Uterus (tissue), 2 donors: Measurements from ENCODE around the gene PRIMA1.

Experiments
- CTCF ChIP-seq, 4 experiments: fragments of 200-600 bp in 2 of 4; fragments of 450-650 bp in 2 of 4; sonication (generic) in 2 of 4; IDR thresholded peaks; one replicate each; pipeline ENCODE4 v1.5.1; 2016 to 2019; ENCODE audit warnings: antibody characterized with exemption in 4 of 4, mild to moderate bottlenecking in 2 of 4, moderate library complexity in 1 of 4
- POLR2A ChIP-seq, 2 donors: fragments of 450-650 bp; IDR thresholded peaks; one replicate each; pipeline ENCODE4 v1.6.1; 2016; ENCODE audit warnings: antibody characterized with exemption in 2 of 2, mild to moderate bottlenecking in 1 of 2, moderate library complexity in 1 of 2

GRCh38 chr14:93691042-93691780 is 97.1 kb downstream of the PRIMA1 start:
- no peak for TF ChIP-seq CTCF (IDR thresholded peaks at IDR 0.05)
- no peak for TF ChIP-seq POLR2A (IDR thresholded peaks at IDR 0.05)
